ENCODE results near the gene CALD1.

GRCh38 chr7:134891262-134891695, 111.8 kb downstream of the CALD1 start:
- TF ChIP-seq CTCF (conservative IDR thresholded peaks at IDR 0.05; ENCODE audit: low read depth in 2 of 2) = no peak
- no peak for TF ChIP-seq ETS1 (IDR thresholded peaks at IDR 0.05)
- TF ChIP-seq EZH2 (IDR thresholded peaks at IDR 0.05; ENCODE audit: low read depth, unreplicated experiment) = no peak
- no peak for TF ChIP-seq JUNB (IDR thresholded peaks at IDR 0.05; ENCODE audit: unreplicated experiment)
- peak; percentile 49; the same call in 1 of the 2 replicates for TF ChIP-seq POLR2AphosphoS5 (IDR thresholded peaks at IDR 0.05; ENCODE audit: low read depth)
- TF ChIP-seq NANOG (IDR thresholded peaks at IDR 0.05; ENCODE audit: borderline replicate concordance) = no peak
- TF ChIP-seq CREB1 (CRISPR knock-in tag; IDR thresholded peaks at IDR 0.05; ENCODE audit: low read depth) = peak; percentile 77
- TF ChIP-seq EZH2phosphoT487 (IDR thresholded peaks at IDR 0.05; ENCODE audit: unreplicated experiment) = no peak

All from GM23338 (cell line).